Measurements from ENCODE around the gene GNB1. TPM values are rescaled to one million over a fixed set of nuclear protein-coding genes. Genes with fewer than 3 reads are reported as not detected.

GNB1 gene
- total RNA-seq, 4 donors from 2014 or later = 54.3 to 102 (median 74.7) TPM

- 64% methylated on average over 10 of the region's 26 CpGs; no CpG with 5 or more reads in 1 of the 2 donors for WGBS, 2 donors
- H3K4me3 ChIP-seq = no peak overlapping the region
- H3K9me3 ChIP-seq = no peaks in the 10 kb centered on the region
- intact Hi-C loops (cut with DNase I) = no loop called here
- TF ChIP-seq POLR2A (IDR thresholded peaks at IDR 0.05) = no peak
- no peak for TF ChIP-seq CTCF (IDR thresholded peaks at IDR 0.05)
- DNase-seq = no peak
- peaks cover 0 to 15% (median 0%) of the 10 kb centered on the region in 3 donors for H3K4me1 ChIP-seq
- peaks cover 0 to 13% (median 0%) of the 10 kb centered on the region in 4 donors for H3K27me3 ChIP-seq
- no peaks in the 10 kb centered on the region for H3K36me3 ChIP-seq
- H3K27ac ChIP-seq = no peak overlapping the region
These were observed 35.5 kb upstream of the GNB1 start for GRCh38 chr1:1926346-1926811.

GRCh38 chr1:1925437-1926345, 34.8 kb upstream of the GNB1 start:
- Histone ChIP-seq H3K4me1 (peaks cover 0 to 15% (median 0%) of the 10 kb centered on the region in 3 donors), H3K27ac (no peak overlapping the region), H3K36me3 (no peaks in the 10 kb centered on the region), H3K27me3 (peaks cover 0 to 13% (median 0%) of the 10 kb centered on the region in 4 donors), H3K9me3 (no peaks in the 10 kb centered on the region), H3K4me3 (no peak overlapping the region)
- 64 to 84% methylated on average over 9 of the region's 27 CpGs for WGBS, 2 donors
- DNase-seq = no peak
- intact Hi-C loops (cut with DNase I) = no loop called here
- TF ChIP-seq CTCF (IDR thresholded peaks at IDR 0.05) (no peak), POLR2A (IDR thresholded peaks at IDR 0.05) (no peak)

GRCh38 chr1:1924849-1925248, 34.0 kb upstream of the GNB1 start:
- Histone ChIP-seq H3K4me1 (peaks cover 0 to 18% (median 0%) of the 10 kb centered on the region in 3 donors), H3K27me3 (peaks cover 0 to 13% (median 0%) of the 10 kb centered on the region in 4 donors), H3K9me3 (no peaks in the 10 kb centered on the region), H3K36me3 (no peaks in the 10 kb centered on the region), H3K4me3 (no peak overlapping the region), H3K27ac (no peak overlapping the region)
- 83 to 87% methylated on average over 10 to 11 of the region's 21 CpGs for WGBS, 2 donors
- intact Hi-C loops (cut with DNase I) = no loop called here
- TF ChIP-seq POLR2A (IDR thresholded peaks at IDR 0.05) = no peak
- no peak for TF ChIP-seq CTCF (IDR thresholded peaks at IDR 0.05)
- DNase-seq = no peak

GRCh38 chr1:1924386-1924785, 33.5 kb upstream of the GNB1 start:
- Histone ChIP-seq H3K27ac (no peak overlapping the region), H3K27me3 (peaks cover 0 to 13% (median 0%) of the 10 kb centered on the region in 4 donors), H3K36me3 (no peaks in the 10 kb centered on the region), H3K4me3 (no peak overlapping the region), H3K9me3 (no peaks in the 10 kb centered on the region), H3K4me1 (peaks cover 0 to 22% (median 3%) of the 10 kb centered on the region in 3 donors)
- no peak for DNase-seq
- no peak for TF ChIP-seq CTCF (IDR thresholded peaks at IDR 0.05)
- WGBS, 2 donors = 35 to 80% methylated on average over 1 to 10 of the region's 18 CpGs
- intact Hi-C loops (cut with DNase I) = no loop called here
